IPS-18c (cell line): ENCODE measurements around the gene PPP2R5A.
"Not testable (repeated sequence)": the region's sequence is repeated elsewhere in the genome, so short reads cannot be mapped to it uniquely, and the experiment has no call there.

Experiments used
- H3K4me3 ChIP-seq: 2 replicates; pipeline ENCODE4 v1.7.0; 2013; ENCODE audit warnings: low read depth, mild to moderate bottlenecking, low read length, moderate library complexity; ENCODE audit not compliant: insufficient read depth
- H3K9me3 ChIP-seq: one replicate; pipeline ENCODE4 v1.6.1; 2013; ENCODE audit warnings: mild to moderate bottlenecking, low read length, moderate library complexity; ENCODE audit not compliant: control insufficient read depth, insufficient read depth

PPP2R5A gene

DNA sequence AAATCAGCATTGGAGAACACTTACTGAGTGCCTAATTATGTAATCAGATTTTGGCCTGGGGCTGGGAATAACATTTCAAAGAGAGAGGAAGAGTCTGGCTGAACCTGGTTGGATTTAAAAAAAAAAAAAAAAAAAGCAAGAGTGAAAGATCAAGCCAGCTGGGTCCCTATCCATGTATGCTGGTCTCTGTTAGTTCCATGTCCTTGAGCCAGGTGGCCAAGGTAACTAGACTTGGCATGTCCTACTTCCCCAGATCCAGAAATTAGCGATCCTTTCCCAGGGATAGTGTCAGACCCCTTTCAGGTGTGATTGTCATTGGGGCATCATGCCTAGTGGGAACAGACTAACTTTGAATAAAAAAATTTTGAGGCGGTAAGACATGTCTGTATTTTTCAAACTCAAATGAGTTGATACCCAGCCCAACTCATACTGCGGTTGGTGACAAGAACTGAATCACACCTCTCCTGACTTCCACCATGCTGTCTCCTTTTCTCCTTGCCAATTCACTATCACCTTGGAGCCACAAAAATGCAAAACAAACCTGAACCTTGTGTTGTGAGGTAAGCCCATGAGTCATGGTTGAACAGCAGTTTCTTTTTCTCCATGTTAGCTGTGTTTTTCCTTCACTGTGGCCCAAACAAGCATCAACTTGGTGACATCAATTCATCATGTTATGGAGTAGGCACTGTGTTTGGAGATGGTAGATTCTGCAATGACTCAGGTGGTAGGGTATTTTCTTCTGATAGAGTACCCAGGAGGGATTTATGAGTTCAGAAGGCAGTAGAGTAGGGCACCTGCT, 24.5 kb upstream of the PPP2R5A start:
- H3K9me3 ChIP-seq, result no peaks in the 10 kb centered on the region
- H3K4me3 ChIP-seq, result no peak overlapping the region

DNA sequence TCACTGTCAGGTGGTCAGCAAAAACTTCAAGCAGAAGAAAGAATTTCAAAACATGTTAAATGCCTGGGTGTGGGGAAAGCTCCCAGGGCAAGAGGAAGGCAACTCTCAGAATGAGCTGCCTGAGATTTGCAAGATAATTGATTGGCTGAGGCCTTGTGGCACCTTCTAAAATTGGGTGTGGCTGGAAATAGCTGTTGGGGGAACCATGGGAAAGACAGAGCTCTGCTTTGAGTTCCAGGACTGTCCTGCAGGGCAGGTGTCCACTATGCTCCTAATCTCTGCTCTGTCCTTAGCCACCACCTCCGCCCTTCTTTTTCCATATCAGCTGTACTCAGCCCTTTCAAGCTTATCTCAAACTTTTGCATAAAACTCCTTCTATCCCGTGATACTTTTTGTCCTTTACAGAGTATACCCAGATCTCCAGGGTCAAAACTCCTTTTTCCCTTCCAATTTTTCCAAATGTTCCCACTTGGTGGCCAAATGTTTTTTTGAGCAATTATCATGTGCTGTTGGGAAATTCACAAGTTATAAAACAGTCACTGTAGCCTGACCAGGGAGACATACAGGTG, 23.8 kb upstream of the PPP2R5A start:
- Histone ChIP-seq H3K4me3 (no peak overlapping the region), H3K9me3 (no peaks in the 10 kb centered on the region)

DNA sequence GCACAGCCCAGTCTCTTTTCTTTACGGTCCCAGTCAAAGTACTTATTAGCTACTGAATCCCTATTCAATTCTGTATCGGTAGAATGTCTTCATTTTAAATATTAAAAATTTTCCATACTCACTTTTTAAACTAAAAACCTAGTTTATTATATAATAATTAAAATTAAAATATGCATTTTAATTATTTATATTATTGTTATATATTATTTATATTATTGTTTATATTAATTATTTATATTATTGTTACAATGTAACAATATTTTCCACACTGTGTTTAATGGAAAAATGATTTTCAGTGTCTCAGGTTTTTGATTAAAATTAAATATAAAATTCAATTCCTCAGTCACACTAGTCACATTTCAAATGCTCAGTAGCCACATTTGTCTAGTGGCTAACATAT, 18.2 kb upstream of the PPP2R5A start:
- Histone ChIP-seq H3K9me3 (no peaks in the 10 kb centered on the region), H3K4me3 (no peak overlapping the region)

DNA sequence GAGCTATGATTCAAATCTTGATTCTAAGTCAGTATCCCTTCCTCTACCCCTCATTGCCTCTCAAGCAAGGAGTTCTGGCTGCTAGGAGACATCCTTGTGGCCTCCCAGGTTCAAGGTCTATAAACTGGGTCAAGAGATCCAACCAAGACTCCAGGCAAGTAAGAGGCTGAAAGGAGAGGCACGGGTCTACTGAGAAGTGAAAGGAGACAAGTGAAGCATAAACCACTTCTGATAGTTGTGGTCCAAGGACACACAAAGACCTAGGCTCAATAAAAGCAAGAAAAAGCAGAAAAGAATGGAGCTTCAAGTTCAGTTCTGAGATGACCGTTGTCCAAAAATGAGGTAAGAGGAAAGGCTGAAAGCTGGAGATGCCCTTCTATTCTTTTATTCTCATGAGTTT, 17.8 kb upstream of the PPP2R5A start:
- no peaks in the 10 kb centered on the region for H3K9me3 ChIP-seq
- H3K4me3 ChIP-seq, result no peak overlapping the region

DNA sequence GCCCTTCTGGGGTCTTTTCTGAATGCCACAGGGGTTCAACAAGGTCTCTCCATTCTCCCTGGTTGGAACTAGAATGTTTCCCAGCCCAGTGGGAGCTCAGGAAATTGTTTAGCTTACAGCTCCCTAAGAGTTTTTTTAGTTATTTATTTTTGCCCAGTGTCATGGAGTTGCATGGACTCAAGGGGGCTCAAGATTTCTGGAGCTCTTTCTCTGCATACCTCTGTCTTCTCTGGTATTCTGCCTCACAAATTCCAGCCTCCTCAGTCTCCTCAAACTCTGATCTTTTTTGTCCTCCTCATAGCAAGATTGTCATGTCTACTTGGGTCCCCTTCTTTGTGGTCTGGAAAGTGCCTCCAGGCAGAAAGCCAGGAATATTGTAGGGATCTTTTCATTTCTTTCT, 15.9 kb upstream of the PPP2R5A start:
- Histone ChIP-seq H3K9me3 (no peaks in the 10 kb centered on the region), H3K4me3 (no peak overlapping the region)

DNA sequence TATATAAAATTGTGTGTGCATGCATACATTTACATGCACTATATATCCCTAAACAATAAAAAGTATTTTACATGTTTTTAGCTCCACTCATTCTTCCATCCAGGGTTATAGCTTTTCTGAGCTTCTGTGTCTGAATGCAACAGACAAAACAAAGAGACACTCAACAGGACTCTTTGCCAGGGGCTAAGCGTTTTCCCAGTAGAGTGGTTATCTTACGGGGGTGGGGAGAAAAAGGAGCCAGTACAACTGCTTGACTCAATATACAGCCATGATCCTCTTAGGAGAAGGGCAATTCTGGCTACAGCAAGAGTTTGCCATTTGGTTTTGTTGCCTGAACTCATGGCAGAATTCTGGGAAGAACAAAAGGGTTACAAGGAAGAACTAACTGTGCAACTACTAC, 14.6 kb upstream of the PPP2R5A start:
- Histone ChIP-seq H3K9me3 (no peaks in the 10 kb centered on the region), H3K4me3 (no peak overlapping the region)

DNA sequence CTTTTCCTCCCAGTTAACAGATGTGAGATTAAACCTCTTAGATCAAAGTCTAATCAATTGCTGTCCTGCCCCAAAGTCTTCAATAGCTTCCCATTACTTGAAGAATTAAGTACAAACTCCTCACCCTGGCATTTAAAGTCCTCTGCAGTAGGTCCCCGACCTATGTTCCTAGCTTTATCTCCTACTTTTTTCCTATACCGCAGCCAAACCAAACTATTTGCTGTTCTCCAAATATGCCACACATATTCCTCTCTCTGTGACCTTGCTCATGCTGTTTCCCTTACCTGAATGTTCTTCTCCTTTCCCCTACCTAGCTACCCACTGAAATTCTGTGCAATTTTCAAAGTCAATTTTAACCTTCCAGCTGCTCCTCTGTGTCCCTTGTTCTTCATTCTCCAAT, 14.0 kb upstream of the PPP2R5A start:
- H3K9me3 ChIP-seq, result no peaks in the 10 kb centered on the region
- H3K4me3 ChIP-seq, result no peak overlapping the region

DNA sequence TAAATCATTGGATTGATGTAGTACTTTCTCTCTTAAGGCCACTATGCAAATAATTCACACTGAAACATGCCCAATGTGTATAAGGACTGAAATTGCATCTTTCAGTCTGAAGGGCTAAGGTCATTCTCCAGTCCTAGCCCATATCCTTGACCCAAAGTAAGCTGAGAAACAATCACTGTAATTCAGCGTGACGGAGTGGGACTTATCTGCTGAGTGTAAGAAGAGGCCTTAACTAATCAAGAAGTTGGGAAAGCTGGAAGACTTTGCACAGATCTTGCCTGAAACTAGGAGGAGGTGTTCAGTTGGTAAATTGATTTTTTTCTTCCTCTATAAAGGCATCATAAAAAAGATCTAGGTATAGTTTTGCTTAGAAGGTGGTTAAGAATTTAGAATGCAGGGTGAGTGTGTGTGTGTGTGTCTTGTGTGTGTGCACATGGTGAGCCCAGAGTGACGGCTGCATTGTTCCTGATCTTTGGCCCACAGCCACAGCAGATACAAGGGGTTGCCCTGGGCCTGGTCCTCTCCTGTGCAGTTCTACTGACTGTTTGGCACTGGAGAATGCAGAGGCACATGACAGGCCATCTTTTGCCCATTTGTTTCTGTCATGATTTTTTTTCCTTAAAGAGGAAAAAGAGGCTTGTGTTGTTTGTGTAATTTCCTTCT, 13.3 kb upstream of the PPP2R5A start:
- H3K4me3 ChIP-seq, result no peak overlapping the region
- H3K9me3 ChIP-seq, result no peaks in the 10 kb centered on the region

DNA sequence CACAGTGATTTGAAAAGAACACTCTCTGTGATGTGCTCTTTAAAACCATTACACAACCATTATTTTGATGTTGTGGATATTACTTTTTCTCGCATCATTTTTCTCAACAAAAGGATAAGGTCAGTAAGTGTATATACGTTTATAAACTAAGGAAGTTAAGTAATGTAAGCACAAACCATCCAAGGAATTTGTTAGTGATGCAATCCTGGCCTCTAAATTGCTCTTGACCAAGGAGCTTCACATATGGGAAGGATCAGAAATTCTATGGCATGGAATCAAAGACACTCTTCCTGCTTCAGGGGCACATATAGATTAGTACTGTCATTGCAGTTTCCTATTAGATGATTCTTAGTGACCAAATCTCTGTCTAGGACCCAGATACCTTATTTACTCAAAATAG, 3.6 kb upstream of the PPP2R5A start:
- Histone ChIP-seq H3K9me3 (no peaks in the 10 kb centered on the region), H3K4me3 (no peak overlapping the region)

DNA sequence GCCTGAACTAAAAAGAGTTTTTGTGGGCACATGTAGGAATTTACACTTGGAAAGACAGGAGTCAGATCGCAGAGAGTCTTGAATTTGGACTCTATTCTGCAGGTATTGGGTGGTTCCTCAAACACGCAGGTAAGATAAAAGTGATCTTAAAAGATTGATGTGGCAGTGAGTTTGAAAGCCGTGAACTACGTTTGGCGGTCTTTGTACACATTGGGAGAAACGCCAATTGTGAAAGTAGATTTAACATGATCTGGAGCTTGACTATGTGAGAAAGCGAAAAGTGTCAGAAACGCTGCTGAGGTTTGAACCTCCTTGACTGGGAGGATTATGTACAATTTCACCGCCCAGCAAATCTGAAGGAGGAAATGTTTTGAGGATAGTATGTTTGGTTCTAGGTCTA, 1.5 kb upstream of the PPP2R5A start:
- H3K4me3 ChIP-seq, result no peak overlapping the region

DNA sequence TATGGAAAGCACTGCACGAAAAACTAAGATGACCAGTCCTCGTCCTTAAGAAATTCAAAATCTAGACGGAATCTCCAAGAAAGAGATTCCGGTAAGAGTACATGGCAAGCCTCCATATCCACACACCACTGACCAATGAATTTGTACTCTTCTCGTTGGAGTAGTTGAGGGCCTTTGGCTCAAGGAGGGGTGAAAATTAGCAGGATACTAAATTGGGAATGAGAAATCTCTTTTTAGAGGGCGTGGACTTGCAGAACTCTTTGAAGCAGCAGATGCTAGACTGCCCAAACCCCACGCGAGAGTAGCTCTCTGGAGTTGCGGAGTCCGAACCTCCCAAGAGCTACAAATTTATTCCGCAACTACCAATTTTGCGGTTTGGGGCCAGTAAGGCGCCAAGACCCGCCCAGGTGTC, 872 bp upstream of the PPP2R5A start:
- Histone ChIP-seq H3K4me3 (peak overlapping the region; percentile 60), H3K9me3 (no peaks in the 10 kb centered on the region)

More for the DNA sequence above, 1.5 kb upstream of the PPP2R5A start:
- H3K9me3 ChIP-seq, result no peaks in the 10 kb centered on the region

DNA sequence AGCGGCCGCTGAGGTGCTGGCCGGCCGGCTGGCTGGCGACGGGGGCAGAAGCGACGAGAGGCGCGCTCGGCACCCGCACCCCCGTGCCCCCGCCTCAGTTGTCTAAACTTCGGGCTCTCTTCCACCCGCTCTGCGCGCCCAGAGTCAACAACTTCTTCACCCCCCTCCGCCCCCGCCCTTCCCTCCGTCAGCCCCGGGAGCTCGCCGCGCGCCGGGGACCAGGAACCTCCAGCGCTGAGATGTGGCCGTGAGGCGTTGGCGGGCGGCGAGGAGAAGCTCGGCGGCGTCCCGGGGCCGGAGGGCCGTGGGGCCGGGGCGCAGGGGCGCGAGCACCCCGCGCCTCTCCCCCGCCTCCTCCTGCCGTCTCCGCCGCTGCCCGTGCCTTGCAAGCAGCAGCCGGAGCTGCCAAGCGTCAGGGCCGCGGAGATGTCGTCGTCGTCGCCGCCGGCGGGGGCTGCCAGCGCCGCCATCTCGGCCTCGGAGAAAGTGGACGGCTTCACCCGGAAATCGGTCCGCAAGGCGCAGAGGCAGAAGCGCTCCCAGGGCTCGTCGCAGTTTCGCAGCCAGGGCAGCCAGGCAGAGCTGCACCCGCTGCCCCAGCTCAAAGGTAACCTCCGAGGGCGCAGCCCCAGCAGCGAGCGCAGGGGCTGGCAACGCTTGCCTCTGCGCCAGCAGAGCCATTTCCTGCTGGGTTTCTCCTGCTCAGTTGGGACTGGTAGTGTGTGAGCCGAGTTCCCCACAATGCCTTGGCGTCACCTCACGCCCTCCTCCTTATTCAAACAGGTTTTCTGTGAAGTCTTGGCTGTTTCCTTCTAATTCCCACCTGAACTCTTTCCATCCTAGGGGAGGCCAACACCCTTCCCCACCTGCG, 710 bp downstream of the PPP2R5A start:
- Histone ChIP-seq H3K9me3 (no peaks in the 10 kb centered on the region), H3K4me3 (peak overlapping the region; percentile 98)

DNA sequence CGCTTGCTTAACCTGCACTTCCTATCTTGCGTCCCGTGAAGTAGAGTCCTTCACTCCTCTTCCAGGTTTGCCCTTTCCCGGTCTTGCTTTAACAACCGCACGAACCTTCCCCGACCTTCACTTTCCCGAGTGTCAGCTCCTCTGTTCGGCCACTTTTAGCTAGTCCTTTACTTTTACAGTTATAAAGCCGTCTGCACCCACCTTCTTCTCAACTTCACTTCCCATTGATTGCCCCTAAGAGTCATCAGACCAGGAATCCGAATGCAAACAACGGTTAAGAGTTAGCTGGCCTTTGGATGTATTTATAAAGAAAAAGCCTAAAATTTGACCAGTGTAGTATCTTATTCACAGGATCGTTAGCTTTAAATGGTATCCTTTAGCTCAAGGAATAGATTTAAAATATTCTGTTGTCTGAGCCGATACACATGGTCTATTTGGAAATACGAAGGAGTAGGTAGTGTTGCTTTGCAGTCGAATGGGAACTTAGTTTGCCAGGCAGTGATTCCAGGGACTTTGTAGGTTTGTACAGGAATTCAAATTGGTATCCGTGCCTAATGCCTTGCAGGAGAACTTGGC, 1.4 kb downstream of the PPP2R5A start:
- no peaks in the 10 kb centered on the region for H3K9me3 ChIP-seq
- H3K4me3 ChIP-seq, result peak overlapping the region; percentile 98

DNA sequence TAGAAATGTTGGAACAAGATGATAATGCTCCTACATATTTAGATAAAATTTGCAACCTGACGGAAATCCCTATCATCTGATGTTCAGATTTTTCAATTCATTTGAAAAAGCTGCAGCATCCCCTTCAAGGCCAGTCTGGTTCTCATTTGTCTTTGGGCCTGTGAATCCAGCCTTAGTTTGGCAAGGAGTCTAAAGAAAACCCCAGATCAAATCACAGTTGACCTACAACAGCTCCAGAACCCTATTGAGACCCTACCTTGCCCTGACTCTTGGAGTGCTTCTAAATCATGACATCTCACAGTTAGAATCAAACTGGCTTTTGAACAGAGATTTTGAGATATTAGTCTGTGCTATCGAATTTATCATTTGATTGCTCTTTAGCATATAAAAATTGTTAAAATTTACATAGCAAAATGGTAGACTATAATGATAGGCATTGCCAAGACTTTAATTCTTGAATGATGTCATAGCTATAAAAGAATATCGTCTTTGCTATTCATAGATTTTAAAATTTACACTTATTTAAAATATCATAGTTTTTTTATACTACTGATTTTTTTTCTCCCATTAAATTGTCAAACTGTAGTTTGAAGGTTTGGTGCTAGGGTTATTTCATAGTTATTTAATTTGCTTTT, 2.2 kb downstream of the PPP2R5A start:
- H3K9me3 ChIP-seq, result no peaks in the 10 kb centered on the region
- H3K4me3 ChIP-seq, result peak overlapping the region; percentile 98; the same call in 1 of the 2 replicates

DNA sequence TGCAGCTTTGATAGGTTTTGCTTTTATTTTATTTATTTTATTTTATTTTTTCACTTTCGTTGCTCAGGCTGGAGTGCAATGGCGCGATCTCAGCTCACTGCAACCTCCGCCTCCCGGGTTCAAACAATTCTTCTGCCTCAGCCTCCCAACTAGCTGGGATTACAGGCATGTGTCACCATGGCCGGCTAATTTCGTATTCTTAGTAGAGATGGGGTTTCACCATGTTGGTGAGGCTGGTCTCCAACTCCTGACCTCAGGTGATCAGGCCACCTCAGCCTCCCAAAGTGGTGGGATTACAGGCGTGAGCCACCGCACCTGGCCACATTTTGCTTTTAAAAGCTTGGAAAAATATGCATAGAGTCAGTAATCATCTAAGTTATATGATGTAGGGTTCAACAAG, 2.8 kb downstream of the PPP2R5A start:
- H3K4me3 ChIP-seq, H3K9me3 ChIP-seq: not testable (repeated sequence)

DNA sequence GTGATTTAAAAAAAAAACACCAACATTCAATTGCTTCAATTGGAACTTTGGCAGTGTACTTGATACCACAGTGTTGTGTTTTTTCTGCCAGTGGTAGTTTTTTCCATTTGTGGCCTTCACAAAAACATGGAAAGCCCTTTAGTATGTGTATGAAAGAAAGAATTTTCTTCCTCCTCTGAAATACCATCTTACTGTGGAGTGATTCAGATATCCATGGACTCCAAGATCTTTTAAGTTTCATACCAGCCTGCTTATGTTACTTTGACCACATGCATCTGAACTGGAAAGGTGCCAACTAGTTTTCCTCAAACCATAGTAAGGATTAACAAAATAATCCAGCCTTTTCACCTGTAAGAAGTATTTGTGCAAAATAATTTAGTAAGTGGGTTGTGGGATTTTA, 3.4 kb downstream of the PPP2R5A start:
- Histone ChIP-seq H3K4me3 (no peak overlapping the region), H3K9me3 (no peaks in the 10 kb centered on the region)
